ENCODE results near the gene VPS41.
"Not testable (repeated sequence)": the region's sequence is repeated elsewhere in the genome, so short reads cannot be mapped to it uniquely, and the experiment has no call there.

VPS41 gene

DNA sequence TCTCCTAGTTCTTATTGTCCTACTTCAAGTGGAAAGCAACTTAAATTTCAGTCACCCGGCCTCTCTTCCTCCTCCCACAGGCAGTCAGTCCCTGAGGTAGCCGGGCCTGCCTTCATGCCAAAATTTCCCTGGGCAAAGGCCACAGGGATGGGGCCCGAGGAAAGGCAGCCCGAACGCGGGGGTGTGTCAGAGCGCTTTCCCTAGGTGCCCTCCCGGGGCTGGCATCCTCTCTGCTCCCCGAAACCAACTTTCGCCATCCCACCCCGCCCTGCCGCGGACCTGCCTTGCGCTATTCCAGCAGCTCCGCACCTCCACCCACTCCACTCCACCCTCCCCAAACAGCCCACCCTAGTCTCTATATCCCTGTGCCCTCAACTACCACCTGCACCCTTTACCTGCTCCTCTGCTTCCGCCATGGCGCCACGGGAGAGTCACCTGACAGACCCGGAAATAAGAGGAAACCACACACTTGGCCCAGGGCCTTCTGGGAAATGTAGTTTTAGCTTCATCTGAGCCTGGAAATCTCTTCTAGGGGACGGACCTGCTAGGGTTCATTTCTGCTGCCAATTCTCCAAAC, at the start of gene VPS41:
TSS of gene VPS41 (minus strand) at position 433 of the 577 bp plus-strand sequence. CDS start at position 416, 17 bp downstream.
- peak; percentile 82 for DNase-seq

- no peak for DNase-seq
Measured at GRCh38 chr7:38955892-38956291, 46.9 kb upstream of the VPS41 start.

DNA sequence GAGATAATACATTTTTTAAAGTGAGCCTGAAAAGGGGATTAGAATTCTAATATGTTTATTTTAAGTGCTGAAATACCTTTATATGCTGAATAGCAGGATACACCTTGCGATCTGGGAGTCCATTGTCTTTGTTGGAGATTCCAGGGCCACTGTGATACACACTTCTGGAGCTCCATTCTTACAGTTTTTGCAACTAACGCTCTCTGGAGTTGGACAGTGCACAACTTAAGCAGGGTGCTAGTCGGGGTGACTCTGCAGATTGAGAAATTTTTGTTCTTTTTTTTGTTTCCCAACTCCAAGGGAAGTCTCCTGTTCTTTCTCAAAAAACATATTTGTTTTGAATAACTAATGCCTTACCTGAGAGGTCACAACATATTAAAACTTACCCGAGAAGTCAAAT, 45.0 kb upstream of the VPS41 start:
- no peak for DNase-seq

DNA sequence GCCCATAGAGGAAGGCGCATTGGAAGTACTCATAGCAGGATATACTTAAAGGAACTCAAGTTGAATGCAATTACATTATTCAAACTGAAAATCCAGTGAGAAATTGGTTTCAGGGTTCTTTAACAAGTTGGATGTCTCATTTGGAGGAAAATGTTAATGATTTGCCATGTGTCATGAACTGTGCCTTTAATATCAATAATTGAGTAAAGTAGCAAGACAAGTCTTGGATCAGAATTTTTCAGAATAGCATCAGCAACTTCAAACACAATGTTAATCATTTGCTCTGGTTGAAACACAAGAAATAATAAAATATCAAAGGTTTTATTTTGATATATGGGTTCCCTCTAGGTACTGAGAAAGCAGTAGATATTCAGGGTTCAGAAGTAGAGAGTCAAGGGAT, 44.2 kb upstream of the VPS41 start:
- no peak for DNase-seq

DNA sequence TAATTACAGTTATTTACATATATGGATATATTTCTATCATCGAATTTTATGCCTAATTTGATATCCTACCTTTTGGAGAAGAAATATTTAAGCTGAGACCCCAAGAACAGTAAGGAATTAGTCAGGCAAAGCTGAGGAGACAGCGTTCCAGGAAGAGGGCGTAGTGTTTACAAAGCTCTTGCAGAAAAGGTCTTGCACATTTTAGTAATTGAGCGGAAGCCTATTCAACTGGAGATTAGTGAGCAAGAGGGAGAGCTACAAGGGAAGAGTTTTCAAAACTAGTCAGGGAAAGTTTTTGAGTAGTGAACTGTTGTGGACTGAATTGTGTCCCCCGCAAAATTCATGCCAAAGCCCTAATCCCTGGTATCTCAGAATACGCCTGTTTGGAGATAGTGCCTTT, 42.2 kb upstream of the VPS41 start:
- DNase-seq = no peak

DNA sequence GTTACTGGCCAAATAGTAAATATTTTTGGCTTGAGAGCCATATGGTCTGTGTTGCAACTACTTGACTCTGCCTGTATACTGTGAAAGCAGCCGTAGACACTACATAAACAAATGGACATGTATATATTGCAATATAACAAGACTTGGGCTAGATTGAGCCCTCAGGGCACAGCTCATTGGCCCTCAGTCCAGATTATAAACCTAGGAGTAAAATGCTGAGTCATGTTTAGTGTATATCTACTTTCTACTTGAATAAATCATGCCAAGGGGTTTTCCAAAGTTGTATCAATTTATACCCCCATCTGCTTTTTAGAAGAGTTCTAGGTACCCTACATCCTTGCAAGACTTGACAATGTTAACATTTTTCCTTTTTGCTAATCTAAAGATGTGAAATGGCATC, 41.3 kb upstream of the VPS41 start:
- no peak for DNase-seq

DNA sequence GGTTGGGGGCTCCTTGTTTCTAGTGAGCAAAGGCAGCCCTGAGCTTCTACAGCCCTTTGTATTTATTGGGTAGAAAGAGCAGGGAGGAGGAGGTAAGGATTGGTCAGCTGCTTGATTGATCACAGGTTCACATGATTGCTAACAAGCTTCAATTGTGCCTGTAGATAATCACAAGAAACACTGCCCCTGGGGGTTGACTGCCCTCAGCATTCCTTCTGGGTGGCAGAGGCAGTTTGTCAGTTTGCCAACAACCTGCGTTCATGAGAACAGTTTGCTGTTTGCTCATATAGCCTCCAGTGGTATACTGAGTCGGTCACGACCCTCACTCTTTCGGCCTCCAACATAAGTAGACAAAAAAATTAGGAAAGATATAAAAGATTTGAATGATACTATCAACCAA, 38.5 kb upstream of the VPS41 start:
- not testable (repeated sequence) for DNase-seq

DNA sequence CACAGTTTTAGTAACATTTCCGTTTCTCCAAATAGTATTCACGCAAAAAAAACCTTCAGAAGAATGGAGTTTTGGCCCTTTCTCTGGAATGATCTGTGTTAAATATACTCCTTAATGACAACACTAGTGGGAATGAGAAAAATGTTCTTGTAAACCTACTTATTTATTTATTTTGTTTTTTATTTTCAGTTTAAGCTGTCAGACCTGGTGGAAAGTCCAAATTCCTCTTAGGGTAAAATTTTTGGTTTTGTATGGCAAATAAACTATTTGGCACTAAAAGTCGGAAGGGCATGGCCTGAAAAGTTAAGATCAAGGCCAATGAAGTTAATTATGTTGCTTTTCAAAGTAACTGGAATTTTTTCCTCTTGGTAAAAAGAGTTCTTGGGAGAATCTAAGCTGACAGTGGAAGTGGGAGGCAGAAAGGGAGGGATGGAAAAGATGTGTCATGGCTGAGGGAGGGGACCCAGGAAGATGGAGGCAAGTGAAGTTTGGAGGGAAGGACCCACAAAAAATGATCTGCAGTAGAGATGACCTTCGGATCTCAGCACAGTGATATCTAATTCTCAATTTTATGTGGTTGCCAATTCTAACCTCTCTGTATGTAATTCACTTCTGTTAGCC, 33.5 kb upstream of the VPS41 start:
- no peak for DNase-seq

GRCh38 chr7:38940774-38941173, 31.8 kb upstream of the VPS41 start:
- DNase-seq = no peak

DNA sequence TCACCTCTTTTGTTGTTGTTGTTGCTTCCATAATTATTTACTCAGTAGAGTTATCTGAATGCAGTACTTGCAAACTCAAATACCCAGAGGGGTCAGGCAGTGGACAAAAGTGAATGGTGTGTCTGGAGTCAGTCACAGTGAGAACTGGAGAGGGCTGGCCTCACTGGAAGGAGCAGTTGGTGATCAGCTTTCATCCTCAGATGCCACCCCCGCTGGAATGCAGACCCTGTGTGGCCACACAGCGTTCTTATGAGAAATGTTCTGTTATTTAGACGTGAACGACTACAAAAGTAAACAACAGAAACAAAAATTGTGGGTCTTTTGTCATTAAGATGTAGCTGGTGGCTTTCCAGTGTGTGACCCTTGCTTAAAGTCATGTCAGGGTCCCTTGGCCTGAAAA, 29.6 kb upstream of the VPS41 start:
- no peak for DNase-seq

- DNase-seq = no peak
Measured at GRCh38 chr7:38938001-38938485, 29.1 kb upstream of the VPS41 start.

DNA sequence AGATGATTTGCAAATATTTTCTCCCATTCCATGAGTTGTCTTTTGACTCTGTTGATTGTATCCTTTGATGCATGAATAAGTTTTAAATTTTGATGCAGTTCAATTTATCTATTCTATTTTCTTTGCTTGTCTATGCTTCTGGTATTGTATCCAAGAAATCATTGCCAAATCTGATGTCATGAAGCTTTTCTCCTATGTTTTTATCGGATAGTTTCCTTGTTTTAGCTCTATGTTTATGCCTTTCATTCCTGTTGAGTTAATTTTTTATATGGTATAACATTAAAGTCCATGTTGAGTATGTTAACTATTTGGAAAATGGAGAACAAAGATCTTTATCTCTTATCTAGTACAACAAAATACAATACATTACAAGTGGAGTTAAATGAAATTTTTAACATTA, 27.6 kb upstream of the VPS41 start:
- no peak for DNase-seq

GRCh38 chr7:38934536-38934935, 25.5 kb upstream of the VPS41 start:
- DNase-seq = no peak

DNA sequence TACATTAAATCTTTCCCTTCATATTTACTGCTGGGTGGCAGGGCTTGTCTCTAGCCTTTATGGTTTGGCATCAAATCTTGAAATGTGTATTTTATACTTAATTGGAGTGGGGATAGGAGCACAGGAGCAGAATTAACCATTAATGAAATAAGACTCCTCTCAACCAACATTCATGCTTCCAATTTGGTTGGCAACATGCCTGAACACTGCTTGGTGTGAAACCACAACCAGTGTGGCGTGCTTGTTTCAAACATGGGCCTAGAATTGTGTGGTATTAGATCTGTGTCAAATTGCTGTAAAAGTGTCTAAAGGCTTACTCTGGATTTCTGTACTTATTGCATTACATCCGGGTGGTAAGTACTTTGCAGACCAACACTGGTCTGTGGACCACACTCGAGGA, 25.1 kb upstream of the VPS41 start:
- DNase-seq = no peak

DNA sequence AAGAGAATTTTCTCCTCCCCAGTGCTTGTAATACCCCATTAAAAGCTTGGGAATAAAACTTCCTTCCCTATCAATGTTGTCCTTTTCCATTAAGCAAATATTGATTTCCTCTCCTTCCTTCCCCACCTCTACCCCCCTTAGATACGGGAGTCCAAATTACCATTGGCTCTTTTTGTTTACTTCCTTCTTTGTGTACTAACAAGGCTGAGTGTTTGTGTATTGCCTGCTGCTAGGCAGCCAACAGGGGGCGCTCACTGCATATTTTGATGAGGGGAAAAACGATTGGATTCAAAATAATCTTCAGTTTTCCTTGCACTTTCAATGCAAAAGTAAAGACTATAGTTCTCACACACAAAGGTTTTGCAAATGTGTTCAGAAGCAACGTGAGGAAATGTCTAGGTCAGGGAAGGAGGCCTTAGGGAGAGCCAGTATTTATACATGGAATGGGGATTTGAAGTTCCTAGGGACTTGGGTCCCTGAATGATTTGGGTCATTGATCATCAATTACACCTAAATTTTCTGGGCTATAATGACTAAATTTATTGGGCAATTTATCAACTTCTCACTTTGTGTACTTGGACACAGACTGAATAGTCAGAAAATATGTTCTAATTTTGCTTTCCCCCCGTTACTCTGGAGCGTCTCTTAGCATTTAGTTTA, 23.6 kb upstream of the VPS41 start:
- peak; percentile 66 for DNase-seq

DNA sequence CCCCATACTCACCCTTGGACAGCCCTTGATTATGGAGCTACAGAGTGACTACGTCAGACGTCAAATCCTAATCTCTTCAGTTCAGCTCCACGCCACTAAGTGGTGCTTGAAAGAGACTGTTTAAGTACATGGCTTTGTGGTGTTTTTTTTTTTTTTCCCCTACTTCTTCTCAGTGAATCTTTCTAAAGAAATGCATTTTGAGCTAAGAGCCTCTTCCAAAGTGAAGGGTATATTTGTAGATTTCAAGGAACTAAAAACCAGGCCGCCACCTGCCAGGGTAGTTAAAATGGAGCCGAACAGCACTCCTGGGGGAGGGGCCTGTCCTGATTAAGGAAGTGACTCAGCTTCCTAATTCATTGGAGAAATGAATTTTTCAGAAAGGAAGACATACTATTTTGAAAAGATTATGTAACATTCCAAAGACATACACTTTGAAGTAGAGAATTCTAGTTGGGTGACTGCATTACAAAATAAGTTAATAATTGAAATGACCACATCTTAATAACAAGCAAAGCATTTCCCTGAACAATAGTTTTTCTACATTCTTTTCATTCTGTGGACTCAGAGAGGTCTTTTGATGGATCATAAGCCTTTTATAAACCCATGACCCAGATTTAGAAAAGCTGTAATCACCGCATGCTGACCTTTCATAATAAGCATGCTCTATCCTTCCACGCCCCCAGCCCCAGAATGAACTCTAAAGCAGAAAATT, 20.6 kb upstream of the VPS41 start:
- no peak for DNase-seq

GRCh38 chr7:38928506-38928905, 19.5 kb upstream of the VPS41 start:
- no peak for DNase-seq

- no peak for DNase-seq
Measured at GRCh38 chr7:38927751-38928150, 18.8 kb upstream of the VPS41 start.

DNA sequence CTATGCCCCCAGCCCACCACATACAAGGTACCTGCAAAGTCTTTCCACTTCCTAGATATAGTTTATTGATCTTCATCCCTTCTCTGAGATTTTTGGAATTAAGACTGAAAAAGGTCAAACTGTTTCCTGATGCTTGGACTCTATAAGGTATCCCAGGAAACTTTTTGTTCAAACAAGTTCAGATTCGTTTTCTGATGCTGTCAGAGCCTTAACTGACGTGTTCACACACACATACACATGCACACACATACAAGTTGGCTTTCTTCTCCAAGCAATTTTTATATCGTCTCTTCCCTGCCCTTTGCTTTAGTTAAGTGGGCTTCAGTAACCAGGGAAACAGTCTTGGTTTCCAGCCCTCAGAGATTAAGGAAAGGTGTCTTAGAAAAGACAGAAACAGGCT, 11.7 kb upstream of the VPS41 start:
- no peak for DNase-seq

DNA sequence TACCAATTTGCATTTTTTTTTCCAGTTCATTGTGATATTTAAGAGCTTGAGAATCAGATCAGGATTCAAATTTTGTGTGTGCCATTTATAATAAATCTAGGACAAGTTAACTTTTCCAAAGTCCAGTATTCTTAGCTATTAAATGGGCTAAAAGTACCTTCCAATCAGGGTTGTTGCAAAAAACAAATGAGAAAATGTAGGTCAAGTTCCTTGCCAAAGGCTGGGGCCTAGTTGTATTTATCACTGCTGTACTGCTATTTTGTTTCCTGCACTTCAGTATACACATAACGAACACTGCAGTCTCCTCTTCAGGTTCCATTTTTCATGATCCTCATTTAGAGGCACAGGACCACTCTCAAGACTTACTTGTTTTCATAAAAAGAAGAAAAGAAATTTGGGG, 7.4 kb upstream of the VPS41 start:
- no peak for DNase-seq

DNA sequence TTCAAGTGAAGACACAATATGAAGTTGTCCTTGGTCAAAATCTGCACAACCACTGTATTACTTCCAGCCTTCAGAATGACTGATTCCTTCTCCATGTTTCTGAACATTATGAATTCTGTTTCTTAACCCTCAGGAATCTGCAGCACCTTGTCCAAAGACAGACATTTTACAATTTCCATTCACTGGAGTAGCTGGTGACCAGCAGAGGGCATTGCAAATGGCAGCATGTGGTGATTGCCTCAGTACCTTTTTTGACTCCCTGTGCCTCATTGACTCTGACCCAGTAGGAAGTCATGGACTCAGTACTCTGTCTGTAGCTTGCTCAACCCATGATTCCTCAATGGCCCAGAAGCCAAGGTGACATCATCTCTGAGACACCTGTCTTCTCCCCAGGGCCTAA, 879 bp upstream of the VPS41 start:
- no peak for DNase-seq

GRCh38 chr7:38907766-38908165, 1.2 kb downstream of the VPS41 start:
- no peak for DNase-seq

- no peak for DNase-seq
Measured at GRCh38 chr7:38907066-38907465, 1.9 kb downstream of the VPS41 start.

Data from NCI-H146 (cell line).